T-cell (primary cell): ENCODE data around the gene DAZAP2. TPM values are rescaled to one million over a fixed set of nuclear protein-coding genes. Genes with fewer than 3 reads are reported as not detected.

Source experiments
- ATAC-seq, 4 experiments: fragments of 200-7000 bp in 3 of 4; fragments of 150-1000 bp in 1 of 4; cut with Tn5 transposase; replicated peaks in 1 of 4; 1 replicate in 3 of 4; 2 replicates in 1 of 4; pipeline ENCODE4 v1.10.0; 2021; ENCODE audit warnings: moderate library complexity in 3 of 4, mild to moderate bottlenecking in 2 of 4, moderate number of reproducible peaks in 1 of 4
- CTCF ChIA-PET, 2 donors: fragments of 300-600 bp; sonication (Branson Sonifier 250); formaldehyde crosslinking; loops; one replicate each; lab custom pipeline; 2022; ENCODE audit warnings: antibody characterized with exemption in 2 of 2; lab: Charles Lee
- POLR2A ChIA-PET, 2 donors: fragments of 300-600 bp; sonication (Branson Sonifier 250); formaldehyde crosslinking; loops; one replicate each; lab custom pipeline; 2022; ENCODE audit warnings: antibody characterized with exemption in 2 of 2; lab: Charles Lee
- DNase-seq, 35 experiments: peaks; one replicate each; pipeline versions ENCODE4 v3.0.0 to v3.0.0-alpha.2; 2013 to 2023
- H3K27ac ChIP-seq: one replicate; pipeline ENCODE4 v1.5.1; 2013; ENCODE audit warnings: low read length
- H3K27me3 ChIP-seq, 2 experiments: replicated peaks in 1 of 2; 1 replicate in 1 of 2; 2 replicates in 1 of 2; pipeline versions ENCODE4 v1.6.1 to v1.7.0; 2013; ENCODE audit warnings: low read length in 1 of 2, mixed read lengths in 1 of 2; ENCODE audit not compliant: control insufficient read depth in 2 of 2, insufficient read depth in 2 of 2; ENCODE audit errors: extremely low read depth in 1 of 2
- H3K36me3 ChIP-seq, 2 donors: 1 replicate in 1 of 2; 2 replicates in 1 of 2; pipeline versions ENCODE4 v1.6.1 to v1.7.0; 2013; ENCODE audit warnings: low read length in 1 of 2; ENCODE audit not compliant: control insufficient read depth in 2 of 2, insufficient read depth in 1 of 2; ENCODE audit errors: extremely low read depth in 1 of 2
- H3K4me1 ChIP-seq, 2 experiments: 1 replicate in 1 of 2; 2 replicates in 1 of 2; pipeline versions ENCODE4 v1.6.1 to v1.7.0; 2013; ENCODE audit warnings: low read length in 2 of 2, mixed read lengths in 1 of 2; ENCODE audit not compliant: insufficient read depth in 2 of 2, control insufficient read depth in 1 of 2; ENCODE audit errors: extremely low read depth in 1 of 2
- H3K4me3 ChIP-seq, 2 donors: 1 replicate in 1 of 2; 2 replicates in 1 of 2; pipeline versions ENCODE4 v1.5.1 to v1.7.0; 2013; ENCODE audit warnings: mild to moderate bottlenecking in 2 of 2, low read length in 1 of 2, moderate library complexity in 1 of 2; ENCODE audit not compliant: control insufficient read depth in 1 of 2; ENCODE audit errors: extremely low read depth in 1 of 2
- H3K9me3 ChIP-seq: 2 replicates; pipeline ENCODE4 v1.7.0; 2013
- H3K27ac Mint-ChIP-seq, 2 donors: one replicate each; pipeline ENCODE4 v1.8.0; 2020 to 2021; ENCODE audit warnings: mild to moderate bottlenecking in 2 of 2, mixed read lengths in 2 of 2
- H3K27me3 Mint-ChIP-seq, 2 donors: one replicate each; pipeline ENCODE4 v1.8.0; 2021 to 2022; ENCODE audit warnings: mixed read lengths in 2 of 2
- H3K36me3 Mint-ChIP-seq: one replicate; pipeline ENCODE4 v1.8.0; 2021; ENCODE audit warnings: mixed read lengths
- H3K4me1 Mint-ChIP-seq, 3 donors: one replicate each; pipeline ENCODE4 v1.8.0; 2020 to 2022; ENCODE audit warnings: mixed read lengths in 3 of 3, mild to moderate bottlenecking in 1 of 3
- H3K4me3 Mint-ChIP-seq, 3 donors: one replicate each; pipeline ENCODE4 v1.8.0; 2020 to 2022; ENCODE audit warnings: mild to moderate bottlenecking in 3 of 3, mixed read lengths in 3 of 3, moderate library complexity in 3 of 3
- H3K9me3 Mint-ChIP-seq, 3 donors: one replicate each; pipeline ENCODE4 v1.8.0; 2020 to 2022; ENCODE audit warnings: mixed read lengths in 3 of 3
- WGBS: methylation state at CpG from one replicate; pipeline ENCODE4 v1.1.5; 2013; ENCODE audit warnings: missing lambda C conversion rate; ENCODE audit not compliant: insufficient coverage; 5-methylcytosine and 5-hydroxymethylcytosine counted together
- total RNA-seq, 35 experiments: library from RNA in 6 of 35; stranded (reverse) in 6 of 35; fragments of 120-200 nt in 1 of 35; gene quantifications; one replicate each; pipeline versions ENCODE4 v1.2.1 to v1.2.4 and lab custom pipeline; 2013 to 2026

Gene DAZAP2
- total RNA-seq, 5 donors from 2014 or later (not counting 1 experiment from before 2014, with no cell fraction given), result 275 to 308 (median 282) TPM

DNA sequence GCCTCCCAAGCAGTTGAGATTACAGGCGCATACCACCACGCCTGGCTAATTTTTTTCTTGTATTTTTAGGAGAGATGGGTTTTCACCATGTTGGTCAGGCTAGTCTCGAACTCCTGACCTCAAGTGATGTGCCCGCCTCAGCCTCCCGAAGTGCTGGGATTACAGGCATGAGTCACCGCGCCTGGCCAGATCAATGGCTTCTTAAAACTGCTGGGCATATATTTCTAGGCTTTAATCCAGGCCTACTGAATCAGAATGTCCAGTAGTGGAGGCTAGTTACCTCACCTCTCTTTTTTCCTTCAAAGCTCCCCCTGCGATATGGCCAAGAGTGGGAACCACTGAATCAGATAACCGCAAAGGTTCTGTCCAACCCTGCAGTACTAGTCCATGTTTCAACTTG lies 37.8 kb upstream of the DAZAP2 start:
- Histone ChIP-seq H3K4me3 (no peak overlapping the region), H3K4me1 (peaks cover 2 to 14% of the 10 kb centered on the region in 2 experiments), H3K36me3 (peaks cover 0 to 8% of the 10 kb centered on the region in 2 donors), H3K27me3 (no peaks in the 10 kb centered on the region), H3K9me3 (no peaks in the 10 kb centered on the region), H3K27ac (no peak overlapping the region)
- CTCF ChIA-PET, result no interaction called here
- H3K27me3 Mint-ChIP-seq, result no peaks in the 10 kb centered on the region
- H3K36me3 Mint-ChIP-seq, result peaks cover 7% of the 10 kb centered on the region
- WGBS, result 93% methylated on average over 5 of the region's 9 CpGs
- POLR2A ChIA-PET, result no interaction called here
- DNase-seq (no peak), ATAC-seq (no peak)
- H3K9me3 Mint-ChIP-seq, result no peaks in the 10 kb centered on the region
- peak overlapping the region in 1 of 2 donors; percentile 39 for H3K27ac Mint-ChIP-seq
- H3K4me1 Mint-ChIP-seq, result peaks cover 7 to 23% (median 13%) of the 10 kb centered on the region in 3 donors
- H3K4me3 Mint-ChIP-seq, result no peak overlapping the region

DNA sequence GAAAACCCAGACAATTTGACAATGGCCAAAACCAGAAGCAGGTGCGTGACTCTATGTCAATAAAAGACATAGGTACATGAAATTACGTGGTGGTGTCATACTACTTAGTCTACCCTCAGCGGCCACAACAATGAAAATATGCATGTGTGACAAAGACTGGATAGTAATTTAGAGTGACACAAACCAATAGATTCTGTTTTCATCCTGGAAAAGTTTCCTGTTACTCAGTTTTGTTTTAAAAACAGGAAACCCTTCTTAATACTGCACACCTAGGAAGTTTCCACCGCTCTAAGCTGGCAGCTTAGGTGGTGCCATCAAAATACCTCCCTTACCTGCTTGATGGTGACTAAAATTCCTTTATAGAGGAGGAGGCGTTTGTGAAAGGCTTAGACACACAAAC lies 35.9 kb upstream of the DAZAP2 start:
- CTCF ChIA-PET, result no interaction called here
- Histone ChIP-seq H3K4me3 (no peak overlapping the region), H3K27ac (no peak overlapping the region), H3K9me3 (no peaks in the 10 kb centered on the region), H3K4me1 (peaks cover 2 to 14% of the 10 kb centered on the region in 2 experiments), H3K27me3 (no peaks in the 10 kb centered on the region), H3K36me3 (peaks cover 0 to 4% of the 10 kb centered on the region in 2 donors)
- ATAC-seq (peak in 3 of 4 experiments; percentile 54 to 80 (median 71)), DNase-seq (peak in 3 of 35 experiments; percentile 6 to 43 (median 7))
- peaks cover 7 to 23% (median 13%) of the 10 kb centered on the region in 3 donors for H3K4me1 Mint-ChIP-seq
- H3K4me3 Mint-ChIP-seq, result peak overlapping the region in 1 of 3 donors; percentile 17
- POLR2A ChIA-PET, result no interaction called here
- H3K36me3 Mint-ChIP-seq, result peaks cover 8% of the 10 kb centered on the region
- no peaks in the 10 kb centered on the region for H3K9me3 Mint-ChIP-seq
- no peaks in the 10 kb centered on the region for H3K27me3 Mint-ChIP-seq
- H3K27ac Mint-ChIP-seq, result peak overlapping the region in 1 of 2 donors; percentile 89
- 73% methylated on average over 2 of the region's 5 CpGs for WGBS

DNA sequence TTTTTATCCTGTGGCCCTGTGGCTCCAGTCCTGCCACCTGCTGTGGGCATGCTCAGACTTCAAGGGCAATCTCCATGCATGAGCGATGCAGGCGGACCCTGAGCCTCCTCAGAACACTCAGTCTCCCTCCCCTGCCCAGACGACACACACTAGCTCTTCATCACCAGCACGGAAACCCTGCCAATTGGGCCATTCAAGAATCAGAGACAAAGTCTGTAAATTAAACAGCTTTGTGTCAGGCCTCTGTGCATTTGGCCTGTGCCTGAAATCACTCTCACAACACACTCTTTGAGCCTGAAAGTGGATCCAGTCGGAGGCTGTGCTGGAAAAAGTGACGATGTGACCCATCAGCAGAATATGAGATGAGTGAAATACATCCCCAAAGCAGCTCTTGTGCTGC lies 33.3 kb upstream of the DAZAP2 start:
- H3K27me3 Mint-ChIP-seq, result no peaks in the 10 kb centered on the region
- 95% methylated on average over 4 of the region's 6 CpGs for WGBS
- H3K36me3 Mint-ChIP-seq, result peaks cover 17% of the 10 kb centered on the region
- H3K36me3 ChIP-seq, result no peaks in the 10 kb centered on the region
- no peaks in the 10 kb centered on the region for H3K9me3 ChIP-seq
- ChIA-PET CTCF (interaction anchor here in 1 of 2 donors (0.7 kb wide), 2 partner anchors 31 to 123 kb away, joined by 3 to 7 read pairs; no protein-coding TSS in a partner anchor), POLR2A (no interaction called here)
- no peak overlapping the region for H3K4me3 ChIP-seq
- DNase-seq (no peak), ATAC-seq (no peak)
- H3K27ac Mint-ChIP-seq, result peak overlapping the region in 1 of 2 donors; percentile 15
- no peak overlapping the region for H3K27ac ChIP-seq
- H3K4me1 Mint-ChIP-seq, result peaks cover 7 to 23% (median 13%) of the 10 kb centered on the region in 3 donors
- H3K4me1 ChIP-seq, result peaks cover 2 to 14% of the 10 kb centered on the region in 2 experiments
- no peaks in the 10 kb centered on the region for H3K9me3 Mint-ChIP-seq
- no peaks in the 10 kb centered on the region for H3K27me3 ChIP-seq
- H3K4me3 Mint-ChIP-seq, result no peak overlapping the region

DNA sequence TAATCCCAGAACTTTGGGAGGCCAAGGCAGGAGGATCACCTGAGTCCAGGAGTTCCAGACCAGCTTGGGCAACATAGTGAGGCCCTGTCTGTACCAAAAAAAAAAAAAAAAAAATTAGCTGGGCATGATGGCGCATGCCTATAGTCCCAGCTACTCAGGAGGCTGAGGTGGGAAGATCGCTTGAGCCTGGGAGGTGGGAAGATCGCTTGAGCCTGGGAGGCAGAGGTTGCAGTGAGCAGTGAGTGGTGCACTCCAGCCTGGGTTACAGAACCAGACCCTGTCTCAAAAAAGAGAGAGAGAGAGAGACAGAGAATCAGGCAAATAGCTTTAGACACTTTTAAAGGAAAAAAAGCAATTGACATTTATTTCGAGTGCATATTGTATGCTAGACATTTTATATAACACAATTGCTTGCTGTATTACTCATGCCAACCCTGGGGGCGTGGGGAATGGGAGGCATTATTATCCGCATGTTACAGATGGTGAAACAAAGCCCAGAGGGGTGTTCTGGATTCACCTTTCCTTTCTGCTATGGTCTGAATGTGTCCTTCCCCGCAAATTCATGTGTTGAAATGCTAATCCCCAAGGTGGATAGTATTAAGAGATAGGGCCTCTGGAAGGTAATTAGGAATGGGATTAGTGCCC lies 30.5 kb upstream of the DAZAP2 start:
- CTCF ChIA-PET, result interaction anchor here in 1 of 2 donors (0.6 kb wide), 1 partner anchor 68 kb away, joined by 4 read pairs; no protein-coding TSS in a partner anchor
- H3K36me3 Mint-ChIP-seq, result peaks cover 22% of the 10 kb centered on the region
- no peaks in the 10 kb centered on the region for H3K9me3 Mint-ChIP-seq
- Histone ChIP-seq H3K27me3 (no peaks in the 10 kb centered on the region), H3K27ac (no peak overlapping the region), H3K4me3 (no peak overlapping the region), H3K9me3 (no peaks in the 10 kb centered on the region), H3K36me3 (no peaks in the 10 kb centered on the region), H3K4me1 (peaks cover 2 to 9% of the 10 kb centered on the region in 2 experiments)
- H3K4me3 Mint-ChIP-seq, result no peak overlapping the region
- peak overlapping the region in 1 of 2 donors; percentile 58 for H3K27ac Mint-ChIP-seq
- peaks cover 6 to 12% (median 8%) of the 10 kb centered on the region in 3 donors for H3K4me1 Mint-ChIP-seq
- H3K27me3 Mint-ChIP-seq, result no peaks in the 10 kb centered on the region
- WGBS, result no CpG with 5 or more reads among the region's 7 CpGs
- ATAC-seq (no peak), DNase-seq (no peak)
- POLR2A ChIA-PET, result interaction anchor here in 1 of 2 donors (0.6 kb wide), 1 partner anchor 9 kb away, joined by 3 read pairs; no protein-coding TSS in a partner anchor

DNA sequence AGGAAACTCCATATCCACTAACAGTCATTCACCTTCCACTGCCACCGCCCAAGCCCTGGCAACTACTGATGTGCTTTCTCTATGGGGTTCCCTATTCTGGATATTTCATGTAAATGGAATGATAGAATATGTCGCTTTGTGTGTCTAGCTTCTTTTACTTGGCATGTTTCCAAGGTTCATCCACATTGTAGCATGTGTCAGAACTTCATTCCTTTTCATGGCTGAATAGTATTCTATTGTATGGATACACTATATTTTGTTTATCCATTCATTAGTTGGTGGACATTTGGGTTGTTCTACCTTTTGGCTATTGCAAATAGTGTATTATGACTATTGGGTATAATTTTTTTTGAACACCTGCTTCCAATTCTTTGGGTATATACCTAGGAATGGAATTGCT lies 29.4 kb upstream of the DAZAP2 start:
- WGBS, result no CpG with 5 or more reads among the region's 2 CpGs
- Histone ChIP-seq H3K36me3 (no peaks in the 10 kb centered on the region), H3K4me3 (no peak overlapping the region), H3K4me1 (no peaks in the 10 kb centered on the region), H3K27ac (no peak overlapping the region), H3K9me3 (no peaks in the 10 kb centered on the region), H3K27me3 (no peaks in the 10 kb centered on the region)
- ChIA-PET CTCF (no interaction called here), POLR2A (no interaction called here)
- no peaks in the 10 kb centered on the region for H3K27me3 Mint-ChIP-seq
- no peaks in the 10 kb centered on the region for H3K9me3 Mint-ChIP-seq
- peaks cover 0 to 7% (median 2%) of the 10 kb centered on the region in 3 donors for H3K4me1 Mint-ChIP-seq
- ATAC-seq, result no peak
- H3K36me3 Mint-ChIP-seq, result peaks cover 17% of the 10 kb centered on the region
- no peak overlapping the region for H3K4me3 Mint-ChIP-seq
- DNase-seq, result no peak
- H3K27ac Mint-ChIP-seq, result peak overlapping the region in 1 of 2 donors; percentile 31

DNA sequence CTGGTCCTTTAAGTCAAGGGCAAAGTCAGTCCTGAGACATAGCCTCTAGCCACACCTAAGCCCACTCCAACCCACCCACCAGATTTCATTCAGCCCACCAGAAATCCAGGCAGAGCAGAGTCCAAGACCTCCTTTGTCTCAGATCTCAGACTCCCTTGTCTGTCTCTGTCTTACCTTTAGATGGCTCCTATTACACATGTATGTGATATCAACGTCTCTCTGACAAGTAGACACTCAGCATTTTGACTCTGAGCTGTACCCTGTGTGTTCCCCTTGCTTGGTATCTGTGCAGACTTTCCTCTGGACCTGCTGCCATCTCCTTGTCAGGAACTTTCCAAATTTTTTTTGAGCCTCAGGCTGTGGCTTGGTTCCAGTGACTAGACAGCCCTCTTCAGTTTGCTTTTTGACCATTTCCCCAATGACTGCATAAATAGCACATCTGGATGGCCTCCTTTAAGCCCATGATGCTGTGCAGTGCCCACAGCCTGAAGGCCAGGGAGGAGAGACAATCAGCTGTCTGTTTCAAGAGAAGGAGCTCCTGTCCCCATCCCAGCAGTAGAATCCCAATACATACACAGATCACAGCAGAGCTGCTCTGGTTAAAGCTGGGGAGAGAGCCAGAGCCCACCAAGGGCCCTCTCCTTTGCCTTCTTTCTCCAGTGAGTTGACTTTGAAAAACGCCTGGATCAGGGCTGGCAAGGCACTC lies 27.8 kb upstream of the DAZAP2 start:
- H3K36me3 Mint-ChIP-seq, result peaks cover 22% of the 10 kb centered on the region
- Histone ChIP-seq H3K36me3 (no peaks in the 10 kb centered on the region), H3K27me3 (no peaks in the 10 kb centered on the region), H3K4me1 (no peaks in the 10 kb centered on the region), H3K4me3 (no peak overlapping the region), H3K9me3 (no peaks in the 10 kb centered on the region), H3K27ac (no peak overlapping the region)
- ATAC-seq, result no peak
- H3K9me3 Mint-ChIP-seq, result no peaks in the 10 kb centered on the region
- CTCF ChIA-PET, result interaction anchor here in 1 of 2 donors (0.6 kb wide), 1 partner anchor 38 kb away, joined by 4 read pairs; no protein-coding TSS in a partner anchor
- POLR2A ChIA-PET, result no interaction called here
- DNase-seq, result no peak
- WGBS, result 44% methylated on average over 1 of the region's 2 CpGs
- H3K27me3 Mint-ChIP-seq, result no peaks in the 10 kb centered on the region
- peaks cover 2 to 9% (median 7%) of the 10 kb centered on the region in 3 donors for H3K4me1 Mint-ChIP-seq
- peak overlapping the region in 1 of 2 donors; percentile 71 for H3K27ac Mint-ChIP-seq
- no peak overlapping the region for H3K4me3 Mint-ChIP-seq
